ENCODE measurements around the gene SHMT1.

GRCh38 chr17:18344021-18344420 lies 19.3 kb downstream of the SHMT1 start:
- no peak for TF ChIP-seq POLR2A (IDR thresholded peaks at IDR 0.05)
- TF ChIP-seq, protein P1, sequence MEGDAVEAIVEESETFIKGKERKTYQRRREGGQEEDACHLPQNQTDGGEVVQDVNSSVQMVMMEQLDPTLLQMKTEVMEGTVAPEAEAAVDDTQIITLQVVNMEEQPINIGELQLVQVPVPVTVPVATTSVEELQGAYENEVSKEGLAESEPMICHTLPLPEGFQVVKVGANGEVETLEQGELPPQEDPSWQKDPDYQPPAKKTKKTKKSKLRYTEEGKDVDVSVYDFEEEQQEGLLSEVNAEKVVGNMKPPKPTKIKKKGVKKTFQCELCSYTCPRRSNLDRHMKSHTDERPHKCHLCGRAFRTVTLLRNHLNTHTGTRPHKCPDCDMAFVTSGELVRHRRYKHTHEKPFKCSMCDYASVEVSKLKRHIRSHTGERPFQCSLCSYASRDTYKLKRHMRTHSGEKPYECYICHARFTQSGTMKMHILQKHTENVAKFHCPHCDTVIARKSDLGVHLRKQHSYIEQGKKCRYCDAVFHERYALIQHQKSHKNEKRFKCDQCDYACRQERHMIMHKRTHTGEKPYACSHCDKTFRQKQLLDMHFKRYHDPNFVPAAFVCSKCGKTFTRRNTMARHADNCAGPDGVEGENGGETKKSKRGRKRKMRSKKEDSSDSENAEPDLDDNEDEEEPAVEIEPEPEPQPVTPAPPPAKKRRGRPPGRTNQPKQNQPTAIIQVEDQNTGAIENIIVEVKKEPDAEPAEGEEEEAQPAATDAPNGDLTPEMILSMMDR (IDR thresholded peaks at IDR 0.05 in 8 of 11, conservative IDR thresholded peaks at IDR 0.05 in 3 of 11) = no peak

Measured in spleen (tissue), 7 donors.